Forelimb muscle (tissue), 1 donor: Measurements from ENCODE around the gene PCDHGB3. TPM values are rescaled to one million over a fixed set of nuclear protein-coding genes. Genes with fewer than 3 reads are reported as not detected.
"Not testable (repeated sequence)": the region's sequence is repeated elsewhere in the genome, so short reads cannot be mapped to it uniquely, and the experiment has no call there.

Experiments
- DNase-seq: peaks from one replicate; pipeline ENCODE4 v3.0.0-alpha.2; 2013; ENCODE audit warnings: low read depth
- polyA plus RNA-seq: library from polyadenylated mRNA; unstranded; fragments of 120-200 nt; gene quantifications from one replicate; pipeline ENCODE4 v1.2.1, GENCODE V29; 2013; ENCODE audit not compliant: insufficient read length

The PCDHGB3 gene
- polyA plus RNA-seq = 1.6 TPM

- no peak for DNase-seq
Observed at GRCh38 chr5:141369994-141370848, at the start of gene PCDHGB3. TSS of gene PCDHGB3 (plus strand) at chr5:141370242. CDS start at chr5:141370395, 153 bp downstream.

GRCh38 chr5:141322261-141322660, 47.8 kb upstream of the PCDHGB3 start:
- no peak for DNase-seq

- no peak for DNase-seq
Observed at GRCh38 chr5:141326088-141326854, 43.8 kb upstream of the PCDHGB3 start.

GRCh38 chr5:141328231-141328630, 41.8 kb upstream of the PCDHGB3 start:
- DNase-seq = no peak

- no peak for DNase-seq
Observed at GRCh38 chr5:141330299-141331080, 39.6 kb upstream of the PCDHGB3 start, which contains the start of gene PCDHGA1. TSS of gene PCDHGA1 (plus strand) at chr5:141330514.

GRCh38 chr5:141332571-141332970, 37.5 kb upstream of the PCDHGB3 start:
- DNase-seq = not testable (repeated sequence)

- DNase-seq = no peak
Observed at GRCh38 chr5:141338538-141339306, 31.3 kb upstream of the PCDHGB3 start, which contains the start of gene PCDHGA2. TSS of gene PCDHGA2 (plus strand) at chr5:141338760.

- DNase-seq = not testable (repeated sequence)
Observed at GRCh38 chr5:141340781-141341354, 29.2 kb upstream of the PCDHGB3 start.

- no peak for DNase-seq
Observed at GRCh38 chr5:141342773-141343172, 27.3 kb upstream of the PCDHGB3 start.

- DNase-seq = no peak
Observed at GRCh38 chr5:141343242-141343952, 26.6 kb upstream of the PCDHGB3 start, which contains the start of gene PCDHGA3. TSS of gene PCDHGA3 (plus strand) at chr5:141343829. CDS start at chr5:141344034, 205 bp downstream.

GRCh38 chr5:141343953-141344463, 26.0 kb upstream of the PCDHGB3 start:
- no peak for DNase-seq

GRCh38 chr5:141345327-141345726, 24.7 kb upstream of the PCDHGB3 start:
- DNase-seq = no peak

- not testable (repeated sequence) for DNase-seq
Observed at GRCh38 chr5:141346017-141346416, 24.0 kb upstream of the PCDHGB3 start.

- no peak for DNase-seq
Observed at GRCh38 chr5:141349917-141350619, 20.0 kb upstream of the PCDHGB3 start, which contains the start of gene PCDHGB1. TSS of gene PCDHGB1 (plus strand) at chr5:141350099. CDS start at chr5:141350261, 162 bp downstream.

GRCh38 chr5:141351591-141351990, 18.5 kb upstream of the PCDHGB3 start:
- no peak for DNase-seq

- DNase-seq = no peak
Observed at GRCh38 chr5:141354900-141355469, 15.1 kb upstream of the PCDHGB3 start, which contains the start of gene PCDHGA4. TSS of gene PCDHGA4 (plus strand) at chr5:141355021. CDS start at chr5:141355108, 87 bp downstream.

- DNase-seq = no peak
Observed at GRCh38 chr5:141355641-141356040, 14.4 kb upstream of the PCDHGB3 start.

GRCh38 chr5:141356133-141356532, 13.9 kb upstream of the PCDHGB3 start:
- DNase-seq = no peak
